GM21526 (cell line): Measurements from ENCODE around the gene SLN.

Experiments
- ATAC-seq: cut with Tn5 transposase; IDR thresholded peaks from one replicate; pipeline ENCODE4 v1.9.1; 2021; ENCODE audit warnings: moderate library complexity; ENCODE audit not compliant: unreplicated experiment, low FRiP score

Gene SLN

DNA sequence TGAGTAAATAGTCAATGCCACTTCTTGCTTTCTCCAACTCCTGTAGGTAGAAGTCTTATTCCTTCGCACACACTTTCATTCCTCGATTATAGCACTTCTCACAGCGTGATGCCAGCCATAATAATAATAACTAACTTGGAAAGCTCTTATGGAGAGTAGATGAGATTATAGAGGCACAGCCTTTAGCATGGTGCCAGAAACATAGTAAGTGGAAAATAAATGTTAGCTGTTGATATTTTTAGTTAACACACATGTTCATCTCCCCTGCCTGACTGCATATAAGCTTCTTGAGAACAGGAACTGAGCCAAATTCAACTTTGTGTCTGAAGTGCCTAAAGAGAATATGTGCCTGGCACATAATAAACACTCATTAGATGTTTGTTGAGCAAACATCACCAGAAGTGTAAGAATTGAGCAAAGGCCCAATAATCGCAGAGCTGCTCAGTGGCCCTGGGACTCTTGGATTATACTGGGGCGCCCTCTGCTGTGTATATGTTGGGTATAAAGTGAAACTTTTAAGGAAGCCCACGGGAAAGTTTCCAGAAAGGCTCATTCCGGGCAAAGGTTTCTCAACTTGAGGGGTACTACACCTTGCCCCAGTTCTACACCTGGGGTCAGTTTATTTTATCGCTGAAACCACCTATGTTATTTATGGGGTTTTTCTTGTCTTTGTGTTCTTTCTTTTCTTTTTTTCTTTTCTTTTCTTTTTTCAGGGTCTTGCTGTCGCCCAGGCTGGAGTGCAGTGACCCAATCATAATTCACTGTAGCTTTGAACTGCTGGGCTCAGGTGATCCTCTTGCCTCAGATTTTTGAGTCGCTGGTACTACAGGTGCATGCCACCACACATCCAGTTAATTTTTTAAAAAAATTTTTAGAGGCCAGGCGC is 22.3 kb downstream of the SLN start:
- peak; percentile 71 for ATAC-seq

DNA sequence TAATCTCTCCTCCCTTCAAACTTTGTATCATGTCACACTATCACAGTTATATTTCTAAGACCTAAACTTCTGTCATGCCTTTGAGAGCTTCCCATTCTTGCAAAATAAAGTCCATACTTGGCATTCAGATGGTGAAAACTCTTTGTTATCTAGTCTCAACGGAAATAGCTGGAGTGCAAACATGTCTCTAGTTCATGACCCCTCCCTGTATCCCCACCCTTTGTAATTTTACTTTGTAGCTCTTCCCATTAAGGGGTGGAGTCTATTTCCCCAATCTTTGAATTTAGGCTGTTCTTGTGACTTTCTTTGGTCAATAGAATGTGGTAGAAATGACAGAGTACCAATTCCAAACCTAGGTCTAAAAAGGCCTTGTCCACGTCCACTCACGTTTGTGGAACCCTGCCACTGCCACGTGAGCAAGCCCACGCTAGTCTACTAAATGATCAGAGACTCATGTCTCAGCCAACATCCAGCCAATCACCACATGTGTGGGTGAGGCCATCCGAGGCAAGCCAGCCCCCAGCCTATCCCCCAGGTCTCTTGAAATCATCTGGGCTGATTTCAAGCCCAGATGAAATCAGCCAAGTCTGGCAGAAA is 23.4 kb downstream of the SLN start:
- ATAC-seq = no peak

DNA sequence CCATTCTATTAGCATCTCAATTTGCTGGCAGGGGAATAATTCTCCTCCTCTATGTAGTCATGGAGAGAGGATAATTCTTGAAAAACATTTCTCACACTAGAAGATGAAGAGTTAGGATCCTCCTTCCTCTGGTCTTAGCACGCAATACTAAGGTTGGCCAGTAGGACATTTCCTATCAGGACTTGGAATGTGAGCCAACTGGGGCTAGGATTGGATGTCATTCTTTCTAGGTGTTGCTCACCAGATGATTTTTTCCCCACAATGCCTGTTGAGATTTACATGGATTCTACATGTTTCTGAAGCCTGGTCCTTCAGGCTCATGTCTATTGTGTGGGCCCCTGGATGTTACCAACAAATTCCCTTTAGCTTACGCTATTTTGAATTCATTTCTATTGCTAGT is 28.0 kb downstream of the SLN start:
- ATAC-seq = no peak

DNA sequence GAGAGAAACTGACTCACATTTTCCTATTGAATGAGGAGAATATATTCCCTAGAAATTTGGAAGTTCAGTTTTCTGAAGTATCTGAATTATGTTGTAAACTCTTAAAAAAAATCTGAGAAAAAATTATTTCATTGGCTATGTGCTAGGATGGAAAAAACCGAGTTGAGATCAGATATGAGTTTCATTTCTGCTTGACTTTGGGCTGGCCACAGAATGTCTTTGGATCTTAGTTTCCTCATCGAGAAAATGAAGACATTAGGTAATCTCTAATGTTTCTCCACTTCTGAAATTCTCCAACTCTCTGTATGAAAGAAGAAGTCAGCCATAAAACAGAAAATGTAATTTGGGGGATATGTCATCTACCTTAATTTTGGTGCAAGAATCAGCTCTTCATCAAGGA is 28.8 kb downstream of the SLN start:
- ATAC-seq = no peak

DNA sequence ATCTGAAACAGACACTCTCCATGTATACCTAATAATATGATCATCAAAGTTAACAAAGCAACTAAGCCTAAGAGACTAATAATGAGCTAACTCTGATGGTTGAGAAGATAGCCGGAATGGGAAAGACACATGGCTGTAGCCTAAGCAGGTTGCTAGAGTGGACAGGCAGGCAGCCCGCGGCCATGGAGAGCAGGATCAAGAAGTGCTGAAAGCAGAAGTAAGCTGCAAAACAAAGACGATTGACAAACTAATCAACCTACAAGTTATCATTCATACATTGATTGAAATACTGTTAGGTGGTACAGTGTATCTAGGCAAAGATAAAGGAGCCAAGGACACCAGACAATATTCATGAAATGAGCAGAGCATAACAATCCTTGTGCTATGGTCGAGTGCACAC is 29.3 kb downstream of the SLN start:
- no peak for ATAC-seq

DNA sequence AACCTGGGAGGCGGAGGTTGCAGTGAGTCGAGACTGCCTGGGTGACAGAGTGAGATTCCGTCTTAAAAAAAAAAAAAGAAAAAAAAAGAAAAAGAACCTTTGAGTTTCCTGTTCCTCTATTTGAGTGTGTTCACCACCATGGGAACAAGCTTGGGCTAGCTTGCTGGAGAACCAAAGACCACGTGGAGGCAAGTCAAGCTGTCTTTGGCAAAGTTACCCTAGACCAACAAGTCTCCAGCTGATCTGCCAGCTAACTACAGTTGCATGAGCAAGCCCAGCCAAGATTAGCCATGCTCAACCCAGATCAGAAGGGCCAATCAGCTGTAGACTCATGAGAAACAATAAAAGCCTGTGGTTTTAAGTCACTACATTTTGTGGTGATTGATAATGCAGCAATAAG is 29.7 kb downstream of the SLN start:
- no peak for ATAC-seq

DNA sequence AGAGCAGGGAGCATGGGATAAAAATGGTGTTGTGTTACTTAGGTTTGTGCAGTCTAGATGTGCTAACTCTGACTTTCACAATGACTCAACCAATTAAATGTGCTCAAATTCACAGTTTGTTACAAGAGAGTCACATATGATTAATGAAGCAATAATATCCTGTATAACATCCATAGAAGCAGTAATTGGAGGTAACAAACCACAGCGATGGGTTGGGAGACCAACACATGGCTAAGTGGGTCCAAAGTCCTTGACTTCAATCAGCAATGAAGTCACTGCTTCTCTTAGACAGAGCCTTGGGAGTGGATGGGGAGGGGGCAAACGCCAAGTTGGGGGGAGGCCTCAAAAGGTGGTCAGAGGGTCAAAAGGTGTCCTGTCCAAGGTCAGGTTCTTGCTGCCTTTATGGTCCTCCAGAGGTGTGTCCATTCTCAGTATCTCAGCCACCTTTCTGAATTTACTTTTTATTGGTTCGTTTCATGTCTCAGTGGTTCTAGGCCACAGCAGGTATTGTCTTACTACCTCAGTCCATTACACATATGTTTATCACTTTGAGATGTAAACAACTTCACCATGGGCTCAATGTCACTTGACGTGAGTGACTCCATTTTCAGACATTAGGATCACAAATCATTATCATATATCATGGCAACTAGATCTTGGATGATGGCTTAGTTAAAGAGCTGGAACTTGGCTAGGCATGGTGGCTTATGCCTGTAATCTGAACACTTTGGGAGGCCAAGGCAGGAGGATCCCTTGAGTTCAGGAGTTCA is 32.4 kb downstream of the SLN start:
- no peak for ATAC-seq

DNA sequence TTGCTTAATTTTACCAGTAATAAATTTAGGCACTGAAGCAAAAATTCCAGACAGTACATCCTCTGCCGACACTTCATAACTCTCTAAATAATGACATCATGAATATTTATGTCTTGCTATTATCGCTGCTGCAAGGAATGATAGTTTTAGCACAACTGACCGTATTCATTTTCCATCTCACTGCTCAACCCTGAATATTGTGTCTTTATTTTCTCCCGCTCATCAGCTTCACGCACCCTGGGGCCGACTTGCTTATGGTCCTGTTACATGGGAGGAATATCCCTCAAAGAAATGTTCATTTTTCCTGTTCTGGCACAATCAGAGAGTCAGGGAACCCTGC is 33.3 kb downstream of the SLN start:
- no peak for ATAC-seq

DNA sequence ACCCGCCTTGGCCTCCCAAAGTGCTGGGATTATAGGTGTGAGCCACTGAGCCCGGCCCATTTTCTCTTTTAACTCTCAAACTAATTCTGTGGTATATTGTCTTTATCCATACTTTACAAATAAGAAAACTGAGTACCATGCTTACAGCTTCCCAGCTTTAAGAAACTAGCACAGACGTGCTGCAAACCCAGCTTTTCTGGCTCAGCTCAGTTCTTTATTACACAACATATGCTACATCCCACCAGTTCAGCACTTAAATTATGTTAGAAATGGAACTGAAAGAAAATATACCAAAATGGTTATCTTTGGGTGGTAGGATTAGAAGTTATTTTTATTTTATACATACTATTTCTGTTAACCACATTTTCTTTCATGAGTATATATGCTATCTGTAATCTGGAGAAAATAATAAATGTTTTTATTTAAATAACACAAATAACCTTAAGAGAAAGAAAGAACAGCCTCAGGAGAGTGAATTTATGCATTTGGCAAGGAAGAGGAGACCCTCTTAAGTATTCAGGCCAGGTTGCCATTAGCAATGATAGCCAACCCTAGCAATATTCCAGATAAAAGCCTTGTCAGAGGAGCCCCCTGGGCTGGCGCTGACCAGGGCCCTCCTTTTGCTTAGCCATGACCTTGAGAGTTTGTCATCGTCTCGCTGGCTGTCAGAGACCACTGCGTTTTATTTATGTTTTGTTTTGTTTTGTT is 33.8 kb downstream of the SLN start:
- ATAC-seq = no peak

DNA sequence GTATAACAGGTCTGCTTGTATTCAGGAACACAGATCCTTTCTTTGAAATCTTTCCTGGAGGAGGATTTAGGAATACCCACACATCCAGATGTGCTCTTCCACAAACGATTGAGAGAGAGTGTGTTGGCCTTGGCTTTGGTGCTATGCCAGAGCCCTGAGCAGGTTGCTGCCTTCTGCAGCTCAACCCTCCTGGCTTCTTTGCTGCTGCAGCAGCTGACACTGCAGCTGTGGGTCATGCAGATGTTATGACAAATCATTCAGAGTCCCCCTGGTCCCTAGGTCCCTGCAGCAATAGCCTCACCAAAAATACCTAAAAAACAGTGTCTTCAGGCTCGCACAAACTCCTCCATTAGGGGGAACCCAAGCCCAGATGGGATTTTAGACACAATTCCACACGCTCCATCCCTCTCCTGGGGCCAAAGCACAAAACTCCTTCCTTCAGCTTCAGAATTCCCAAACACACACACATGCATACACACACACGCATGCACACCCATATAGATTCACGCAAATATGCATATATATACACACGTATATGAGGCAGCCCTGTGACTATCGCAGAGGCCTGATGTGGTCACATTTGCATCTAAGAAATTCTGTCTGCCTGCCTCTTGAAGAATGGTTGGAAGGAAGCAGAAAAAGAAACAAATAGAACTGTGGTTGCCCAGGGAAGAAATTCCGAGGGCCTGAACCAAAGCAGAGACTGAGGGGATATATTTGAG is 35.4 kb downstream of the SLN start:
- ATAC-seq = no peak

DNA sequence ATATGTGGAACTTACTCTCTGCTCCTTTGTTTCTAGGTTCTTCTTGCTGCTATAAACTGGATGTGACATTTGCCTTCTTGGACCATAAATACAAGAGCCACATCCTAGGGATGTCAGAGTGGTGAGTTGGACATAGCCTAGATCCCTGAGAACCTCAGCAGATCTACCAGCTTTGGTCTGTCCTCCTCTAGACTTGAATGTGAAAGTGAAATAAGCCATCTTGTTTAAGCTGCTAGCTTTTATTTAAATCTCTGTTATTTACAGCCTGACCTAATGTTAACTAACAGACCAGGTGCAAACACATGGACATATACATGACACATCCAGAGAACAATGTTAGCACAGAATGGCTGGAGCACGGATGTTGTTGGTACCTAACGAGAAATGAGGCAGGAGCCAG is 36.0 kb downstream of the SLN start:
- no peak for ATAC-seq

DNA sequence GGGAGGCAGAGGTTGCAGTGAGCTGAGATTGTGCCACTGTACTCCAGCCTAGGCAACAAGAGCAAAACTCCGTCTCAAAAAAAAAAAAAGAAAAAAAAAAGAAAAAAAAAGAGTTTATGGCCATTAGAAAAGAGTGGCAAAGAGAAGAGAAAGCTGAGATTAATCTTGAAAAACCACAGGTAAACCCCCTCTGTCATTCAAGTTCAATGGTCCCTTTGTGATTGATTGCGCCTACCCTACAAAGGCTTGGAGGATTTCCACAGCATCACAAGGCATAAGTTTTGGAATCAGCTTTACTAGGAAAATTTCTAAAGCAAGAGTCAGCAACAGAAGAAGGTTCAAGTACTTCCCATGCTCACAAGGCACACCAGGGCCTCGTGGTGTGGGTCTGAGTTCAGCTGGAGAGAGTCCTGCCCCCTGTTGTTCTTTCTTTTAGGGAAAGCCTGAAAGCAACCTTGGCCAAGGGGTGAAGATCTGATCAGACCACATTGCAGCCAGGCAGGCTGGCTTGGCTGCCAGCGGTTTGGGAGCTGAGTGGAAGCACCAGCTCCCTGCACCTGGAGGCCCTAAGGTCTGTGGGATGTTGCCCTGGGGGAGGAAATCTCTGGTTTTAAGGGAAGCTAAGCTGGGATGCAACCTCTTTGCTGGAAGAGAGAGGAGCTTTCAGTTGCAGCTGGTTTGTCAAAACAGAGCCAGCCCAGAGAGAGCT is 41.8 kb downstream of the SLN start:
- ATAC-seq = no peak

DNA sequence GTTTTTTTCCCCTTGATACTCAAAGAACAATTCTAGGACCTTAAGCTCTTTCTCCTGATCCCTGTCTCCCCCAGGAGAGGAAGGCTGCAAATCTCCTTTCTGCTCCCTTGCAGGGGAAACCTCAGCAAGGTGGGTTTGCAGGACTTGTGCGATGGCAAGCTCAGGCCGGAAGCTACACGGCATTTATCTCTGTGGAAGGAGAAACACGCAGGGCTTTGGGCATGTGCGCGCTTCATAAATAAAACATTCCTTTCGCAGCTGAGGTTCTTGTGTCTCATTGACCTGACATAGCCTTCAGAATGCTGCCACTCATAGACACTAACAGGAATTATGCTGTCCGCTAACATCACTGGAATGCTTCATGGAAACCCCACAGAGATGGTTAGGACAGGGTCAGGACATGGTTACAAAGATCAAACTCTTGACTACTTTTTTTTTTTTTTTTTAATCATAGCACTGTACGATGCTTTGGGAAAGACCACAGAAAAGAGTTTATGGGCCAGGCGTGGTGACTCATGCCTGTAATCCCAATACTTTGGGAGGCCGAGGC is 42.6 kb downstream of the SLN start:
- ATAC-seq = no peak

DNA sequence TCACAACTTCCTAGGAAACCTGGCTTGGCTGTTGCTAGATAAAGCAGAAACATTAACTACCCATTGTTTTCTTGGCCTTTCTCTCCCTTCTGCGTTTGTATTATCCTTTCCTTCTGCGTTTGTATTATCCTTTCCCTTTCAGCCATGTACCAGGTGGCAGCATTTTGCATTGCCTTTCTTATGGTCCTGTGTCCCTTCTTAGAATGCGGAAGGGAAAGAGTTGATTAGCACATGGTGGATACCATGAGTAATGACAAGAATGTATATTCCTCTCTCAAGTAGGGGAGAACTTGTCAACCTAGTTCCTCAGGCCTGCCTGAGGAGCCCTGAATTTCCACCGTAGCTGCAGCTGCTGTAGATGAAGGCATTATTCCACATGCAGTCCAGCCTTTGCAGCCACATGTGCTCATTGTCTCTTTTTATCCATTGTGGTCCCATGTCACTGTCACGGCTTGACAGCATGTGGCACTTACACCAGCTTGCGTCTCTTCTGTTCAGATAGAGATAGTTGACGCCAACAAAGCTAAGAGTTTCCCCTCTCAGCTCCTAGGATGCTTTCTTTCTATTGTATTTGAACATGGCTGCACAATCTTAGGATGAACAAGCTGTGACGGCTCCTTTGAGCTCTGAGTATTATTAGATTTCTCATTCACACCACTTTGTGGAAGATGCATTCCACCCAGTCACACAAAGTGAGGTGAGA is 44.8 kb downstream of the SLN start:
- ATAC-seq = no peak

DNA sequence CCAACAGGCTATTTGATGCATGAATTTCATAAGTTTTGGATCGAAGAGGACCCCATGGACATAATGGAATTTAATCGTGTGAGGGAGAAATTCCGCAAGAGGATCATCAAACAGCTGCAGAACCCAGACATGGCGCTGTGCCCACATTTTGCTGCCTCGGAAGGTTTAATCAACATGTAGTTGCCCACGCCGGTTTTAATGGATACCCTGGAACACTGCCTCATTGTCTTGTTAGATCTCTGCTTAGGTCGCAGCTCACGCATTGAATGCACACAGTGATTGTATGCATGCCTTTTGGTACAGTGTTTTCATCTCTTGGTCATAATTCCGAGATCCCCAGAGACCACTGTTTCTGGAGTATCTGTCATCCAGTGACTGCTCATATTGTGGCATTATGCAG is 46.8 kb downstream of the SLN start:
- ATAC-seq = no peak

DNA sequence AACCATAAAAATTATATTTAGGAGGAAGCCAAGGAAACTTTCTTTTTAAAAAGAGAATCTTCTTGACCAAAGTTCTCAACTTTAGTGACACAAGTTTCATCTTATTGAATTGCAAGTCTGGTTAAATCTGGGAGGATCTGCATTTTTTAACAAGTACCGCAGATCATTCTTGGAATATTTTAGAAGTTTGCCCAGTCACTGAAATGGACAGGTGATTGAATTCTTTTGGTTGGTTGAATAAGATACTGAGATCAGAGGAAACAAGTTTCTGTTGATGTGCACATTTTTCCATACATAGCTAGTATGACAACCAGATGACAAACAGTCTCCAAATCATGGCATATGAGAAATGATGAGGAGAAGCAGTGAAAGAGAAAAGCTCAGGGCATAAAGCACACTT is 50.2 kb downstream of the SLN start:
- no peak for ATAC-seq

DNA sequence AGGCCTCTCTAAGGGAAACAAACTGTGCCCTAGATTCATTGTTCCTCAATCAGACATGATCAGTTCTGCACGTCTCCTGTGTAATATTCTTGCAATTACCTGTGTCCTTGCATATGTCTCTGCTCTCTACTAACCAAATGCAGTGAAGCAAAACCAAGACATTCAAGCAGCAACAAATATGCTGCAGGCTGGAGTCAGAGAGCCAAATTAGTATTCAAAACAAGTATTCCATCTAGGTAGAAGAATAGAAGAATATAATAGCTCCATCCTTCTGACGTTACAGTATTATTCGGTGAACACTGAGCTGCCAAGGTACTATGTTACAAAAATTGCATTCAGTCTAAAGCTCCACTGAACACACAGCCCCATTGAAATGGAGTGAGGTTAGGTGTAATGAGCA is 51.8 kb downstream of the SLN start:
- no peak for ATAC-seq

DNA sequence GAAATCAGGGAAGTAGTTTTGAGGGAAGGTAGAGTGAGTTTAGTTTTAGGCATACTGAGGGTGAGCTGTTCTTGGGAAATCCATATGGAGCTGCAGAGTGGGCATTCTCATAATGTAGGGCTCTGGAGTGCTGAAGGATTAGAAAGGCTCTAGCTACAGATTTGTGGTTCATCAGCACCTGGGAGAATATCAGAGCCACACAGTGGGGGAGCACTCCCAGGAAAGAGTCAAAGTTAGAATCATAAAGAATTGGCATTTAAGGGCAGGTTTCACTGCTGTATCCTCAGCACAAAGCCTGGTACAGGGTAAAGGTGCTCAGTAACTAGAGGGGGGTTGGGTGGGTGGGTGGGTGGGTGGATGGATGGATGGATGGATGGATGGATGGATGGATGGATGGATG is 52.5 kb downstream of the SLN start:
- no peak for ATAC-seq
